ENCODE data around the gene HDDC2. TPM values are rescaled to one million over a fixed set of nuclear protein-coding genes. Genes with fewer than 3 reads are reported as not detected.

Gene HDDC2
- total and polyA plus RNA-seq, 9 of the 15 experiments (the other 6 are each of a cell fraction or from before 2014, with no cell fraction given): 194 to 632 (median 294) TPM

DNA sequence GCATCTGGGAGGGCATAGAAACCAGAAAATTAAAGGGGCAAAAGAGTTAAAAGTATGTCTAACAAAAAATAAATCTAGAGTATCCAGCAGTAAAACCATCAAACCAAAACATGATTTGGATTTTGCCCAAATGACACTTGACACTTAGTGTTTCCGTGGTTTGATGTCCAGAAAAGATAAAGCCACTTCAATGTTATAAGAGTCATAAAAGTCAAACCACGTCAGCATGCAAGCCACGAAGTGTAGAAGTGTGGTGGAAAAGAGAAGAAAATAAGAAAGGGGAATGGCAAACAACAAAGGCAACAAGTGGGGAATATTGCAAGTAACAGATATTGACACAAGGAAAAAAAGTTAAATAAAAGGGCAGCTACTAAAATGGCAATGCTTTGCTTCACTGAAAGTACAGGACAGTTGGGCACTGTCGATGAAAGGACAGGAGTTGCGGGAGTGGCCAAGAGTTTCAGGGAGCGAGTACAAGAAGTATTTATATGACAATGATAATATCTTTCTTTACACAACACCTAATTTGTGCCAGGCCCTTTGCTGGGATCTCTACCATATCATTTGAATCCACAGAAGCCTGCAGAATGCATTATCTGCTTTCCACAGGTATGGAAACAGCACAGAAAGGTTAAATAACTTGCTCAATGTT is 6.3 kb upstream of the HDDC2 start (continued):
- TF ChIP-seq HIVEP1 (CRISPR knock-in tag; IDR thresholded peaks at IDR 0.05) (no peak), TAF15 (IDR thresholded peaks at IDR 0.05; ENCODE audit: low read depth, low read length) (no peak), HDAC1 (IDR thresholded peaks at IDR 0.05) (peak in 1 of 2 experiments; percentile 46; a peak in 1 of 4 replicates), SREBF1 (IDR thresholded peaks at IDR 0.05; ENCODE audit: borderline replicate concordance, low read depth, low read length) (no peak), PPARD (CRISPR knock-in tag; IDR thresholded peaks at IDR 0.05) (no peak), NR2F6 (CRISPR knock-in tag; IDR thresholded peaks at IDR 0.05) (no peak), ZKSCAN8 (CRISPR knock-in tag; IDR thresholded peaks at IDR 0.05) (no peak), TGIF2 (CRISPR knock-in tag; IDR thresholded peaks at IDR 0.05) (no peak), ZNF253 (CRISPR knock-in tag; conservative IDR thresholded peaks at IDR 0.05) (no peak), ZNF324 (CRISPR knock-in tag; IDR thresholded peaks at IDR 0.05) (no peak), MTF1 (CRISPR knock-in tag; IDR thresholded peaks at IDR 0.05; ENCODE audit: borderline replicate concordance) (no peak), CBX1 (IDR thresholded peaks at IDR 0.05; ENCODE audit: low read depth) (no peak), ZNF232 (CRISPR knock-in tag; IDR thresholded peaks at IDR 0.05) (no peak), SMARCA5 (IDR thresholded peaks at IDR 0.05) (0 out of 2 replicates have a peak, but pooled peaks have one; percentile 43), DNMT1 (IDR thresholded peaks at IDR 0.05) (no peak)
- TF ChIP-seq, protein P1, sequence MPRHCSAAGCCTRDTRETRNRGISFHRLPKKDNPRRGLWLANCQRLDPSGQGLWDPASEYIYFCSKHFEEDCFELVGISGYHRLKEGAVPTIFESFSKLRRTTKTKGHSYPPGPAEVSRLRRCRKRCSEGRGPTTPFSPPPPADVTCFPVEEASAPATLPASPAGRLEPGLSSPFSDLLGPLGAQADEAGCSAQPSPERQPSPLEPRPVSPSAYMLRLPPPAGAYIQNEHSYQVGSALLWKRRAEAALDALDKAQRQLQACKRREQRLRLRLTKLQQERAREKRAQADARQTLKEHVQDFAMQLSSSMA (CRISPR knock-in tag; IDR thresholded peaks at IDR 0.05): no peak
- TF ChIP-seq, protein P2, sequence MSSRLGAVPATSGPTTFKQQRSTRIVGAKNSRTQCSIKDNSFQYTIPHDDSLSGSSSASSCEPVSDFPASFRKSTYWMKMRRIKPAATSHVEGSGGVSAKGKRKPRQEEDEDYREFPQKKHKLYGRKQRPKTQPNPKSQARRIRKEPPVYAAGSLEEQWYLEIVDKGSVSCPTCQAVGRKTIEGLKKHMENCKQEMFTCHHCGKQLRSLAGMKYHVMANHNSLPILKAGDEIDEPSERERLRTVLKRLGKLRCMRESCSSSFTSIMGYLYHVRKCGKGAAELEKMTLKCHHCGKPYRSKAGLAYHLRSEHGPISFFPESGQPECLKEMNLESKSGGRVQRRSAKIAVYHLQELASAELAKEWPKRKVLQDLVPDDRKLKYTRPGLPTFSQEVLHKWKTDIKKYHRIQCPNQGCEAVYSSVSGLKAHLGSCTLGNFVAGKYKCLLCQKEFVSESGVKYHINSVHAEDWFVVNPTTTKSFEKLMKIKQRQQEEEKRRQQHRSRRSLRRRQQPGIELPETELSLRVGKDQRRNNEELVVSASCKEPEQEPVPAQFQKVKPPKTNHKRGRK (tag; IDR thresholded peaks at IDR 0.05): 0 out of 2 replicates have a peak, but pooled peaks have one; percentile 22
- TF ChIP-seq, protein P3, sequence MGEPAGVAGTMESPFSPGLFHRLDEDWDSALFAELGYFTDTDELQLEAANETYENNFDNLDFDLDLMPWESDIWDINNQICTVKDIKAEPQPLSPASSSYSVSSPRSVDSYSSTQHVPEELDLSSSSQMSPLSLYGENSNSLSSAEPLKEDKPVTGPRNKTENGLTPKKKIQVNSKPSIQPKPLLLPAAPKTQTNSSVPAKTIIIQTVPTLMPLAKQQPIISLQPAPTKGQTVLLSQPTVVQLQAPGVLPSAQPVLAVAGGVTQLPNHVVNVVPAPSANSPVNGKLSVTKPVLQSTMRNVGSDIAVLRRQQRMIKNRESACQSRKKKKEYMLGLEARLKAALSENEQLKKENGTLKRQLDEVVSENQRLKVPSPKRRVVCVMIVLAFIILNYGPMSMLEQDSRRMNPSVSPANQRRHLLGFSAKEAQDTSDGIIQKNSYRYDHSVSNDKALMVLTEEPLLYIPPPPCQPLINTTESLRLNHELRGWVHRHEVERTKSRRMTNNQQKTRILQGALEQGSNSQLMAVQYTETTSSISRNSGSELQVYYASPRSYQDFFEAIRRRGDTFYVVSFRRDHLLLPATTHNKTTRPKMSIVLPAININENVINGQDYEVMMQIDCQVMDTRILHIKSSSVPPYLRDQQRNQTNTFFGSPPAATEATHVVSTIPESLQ (CRISPR knock-in tag; IDR thresholded peaks at IDR 0.05): no peak
- TF ChIP-seq, protein P4, sequence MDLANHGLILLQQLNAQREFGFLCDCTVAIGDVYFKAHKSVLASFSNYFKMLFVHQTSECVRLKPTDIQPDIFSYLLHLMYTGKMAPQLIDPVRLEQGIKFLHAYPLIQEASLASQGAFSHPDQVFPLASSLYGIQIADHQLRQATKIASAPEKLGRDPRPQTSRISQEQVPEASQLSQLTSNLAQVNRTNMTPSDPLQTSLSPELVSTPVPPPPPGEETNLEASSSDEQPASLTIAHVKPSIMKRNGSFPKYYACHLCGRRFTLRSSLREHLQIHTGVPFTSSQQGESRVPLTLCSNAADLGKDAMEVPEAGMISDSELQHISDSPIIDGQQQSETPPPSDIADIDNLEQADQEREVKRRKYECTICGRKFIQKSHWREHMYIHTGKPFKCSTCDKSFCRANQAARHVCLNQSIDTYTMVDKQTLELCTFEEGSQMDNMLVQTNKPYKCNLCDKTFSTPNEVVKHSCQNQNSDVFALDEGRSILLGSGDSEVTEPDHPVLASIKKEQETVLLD (IDR thresholded peaks at IDR 0.05): no peak
- TF ChIP-seq, protein P5, sequence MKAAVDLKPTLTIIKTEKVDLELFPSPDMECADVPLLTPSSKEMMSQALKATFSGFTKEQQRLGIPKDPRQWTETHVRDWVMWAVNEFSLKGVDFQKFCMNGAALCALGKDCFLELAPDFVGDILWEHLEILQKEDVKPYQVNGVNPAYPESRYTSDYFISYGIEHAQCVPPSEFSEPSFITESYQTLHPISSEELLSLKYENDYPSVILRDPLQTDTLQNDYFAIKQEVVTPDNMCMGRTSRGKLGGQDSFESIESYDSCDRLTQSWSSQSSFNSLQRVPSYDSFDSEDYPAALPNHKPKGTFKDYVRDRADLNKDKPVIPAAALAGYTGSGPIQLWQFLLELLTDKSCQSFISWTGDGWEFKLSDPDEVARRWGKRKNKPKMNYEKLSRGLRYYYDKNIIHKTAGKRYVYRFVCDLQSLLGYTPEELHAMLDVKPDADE (conservative IDR thresholded peaks at IDR 0.05; ENCODE audit: control insufficient read depth, low read depth, low read length): no peak
- TF ChIP-seq, protein P6, sequence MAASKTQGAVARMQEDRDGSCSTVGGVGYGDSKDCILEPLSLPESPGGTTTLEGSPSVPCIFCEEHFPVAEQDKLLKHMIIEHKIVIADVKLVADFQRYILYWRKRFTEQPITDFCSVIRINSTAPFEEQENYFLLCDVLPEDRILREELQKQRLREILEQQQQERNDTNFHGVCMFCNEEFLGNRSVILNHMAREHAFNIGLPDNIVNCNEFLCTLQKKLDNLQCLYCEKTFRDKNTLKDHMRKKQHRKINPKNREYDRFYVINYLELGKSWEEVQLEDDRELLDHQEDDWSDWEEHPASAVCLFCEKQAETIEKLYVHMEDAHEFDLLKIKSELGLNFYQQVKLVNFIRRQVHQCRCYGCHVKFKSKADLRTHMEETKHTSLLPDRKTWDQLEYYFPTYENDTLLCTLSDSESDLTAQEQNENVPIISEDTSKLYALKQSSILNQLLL (CRISPR knock-in tag; IDR thresholded peaks at IDR 0.05; ENCODE audit: borderline replicate concordance): no peak
